Testis (tissue), 3 donors: Measurements from ENCODE around the gene ATXN7L1. TPM values are rescaled to one million over a fixed set of nuclear protein-coding genes. Genes with fewer than 3 reads are reported as not detected.

Experiments
- DNase-seq: peaks from one replicate; pipeline ENCODE4 v3.0.0-alpha.2; 2019
- H3K27ac ChIP-seq, 2 donors: fragments of 200-600 bp; sonication (generic); one replicate each; pipeline ENCODE4 v1.5.1; 2019
- H3K27me3 ChIP-seq: fragments of 200-600 bp; sonication (generic); one replicate; pipeline ENCODE4 v1.5.1; 2019
- H3K36me3 ChIP-seq: fragments of 200-600 bp; sonication (generic); one replicate; pipeline ENCODE4 v1.5.1; 2017; ENCODE audit warnings: low read depth; ENCODE audit errors: missing control alignments
- H3K4me1 ChIP-seq: fragments of 200-600 bp; sonication (generic); one replicate; pipeline ENCODE4 v1.5.1; 2019
- H3K4me3 ChIP-seq, 2 donors: fragments of 200-600 bp; sonication (generic); one replicate each; pipeline ENCODE4 v1.5.1; 2017 to 2019
- H3K9me3 ChIP-seq: fragments of 200-600 bp; sonication (generic); one replicate; pipeline ENCODE4 v1.5.1; 2017
- CTCF ChIP-seq, 3 experiments: fragments of 450-650 bp in 2 of 3; fragments of 200-600 bp in 1 of 3; sonication (generic) in 1 of 3; IDR thresholded peaks; one replicate each; pipeline ENCODE4 v1.5.1; 2016 to 2019; ENCODE audit warnings: antibody characterized with exemption in 3 of 3, mild to moderate bottlenecking in 2 of 3, moderate library complexity in 1 of 3
- POLR2A ChIP-seq: fragments of 450-650 bp; IDR thresholded peaks from one replicate; pipeline ENCODE4 v1.6.1; 2017; ENCODE audit warnings: antibody characterized with exemption, mild to moderate bottlenecking, moderate library complexity
- WGBS, 2 donors: methylation state at CpG; one replicate each; pipeline ENCODE4 v1.1.5; 2018; 5-methylcytosine and 5-hydroxymethylcytosine counted together
- intact Hi-C: fragments of 100-400 bp; cut with DNase I; formaldehyde crosslinking; loops from one replicate; pipeline ENCODE4 v1.15.1; 2023; ENCODE audit warnings: low total_unique reads
- polyA plus RNA-seq: library from polyadenylated mRNA; stranded (reverse); fragments of 350-450 nt; fragmentation: Illumina TruSeq; extraction: RNeasy Lipid Tissue Mini Kit (QIAGEN cat#74804); gene quantifications from one replicate; pipeline ENCODE4 v1.2.3, GENCODE V29; 2014; ENCODE audit warnings: low read depth, low replicate concordance; ENCODE audit not compliant: insufficient read depth
- total RNA-seq, 2 donors: library from RNA; depleted of rRNA; stranded (reverse); fragments of >200 nt; gene quantifications; one replicate each; pipeline ENCODE4 v1.2.3, GENCODE V29; 2016

The ATXN7L1 gene
- total and polyA plus RNA-seq, 3 donors from 2014 or later = 35.7 to 61.7 (median 35.9) TPM

DNA sequence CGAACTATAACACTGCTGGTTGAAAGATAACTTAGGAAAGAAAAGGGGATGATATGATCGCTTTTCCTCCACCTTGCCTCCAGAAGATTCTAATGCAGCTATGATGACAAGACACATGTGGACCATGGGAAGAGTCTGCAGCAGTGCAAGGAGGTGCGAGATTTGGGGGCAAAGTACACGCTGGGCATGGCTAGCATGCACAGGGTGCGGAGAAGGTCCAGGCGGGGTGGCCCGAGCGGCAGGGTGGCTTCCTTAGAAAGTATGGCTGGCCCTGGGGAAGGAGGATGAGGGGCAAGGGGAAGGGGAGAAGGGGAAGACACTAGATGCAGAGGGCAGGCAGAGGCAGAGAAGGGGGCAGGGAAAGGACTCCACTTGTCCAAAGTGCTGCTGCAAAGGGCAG lies 15.6 kb downstream of the ATXN7L1 start:
- intact Hi-C loops = no loop called here
- no peaks in the 10 kb centered on the region for H3K36me3 ChIP-seq
- H3K4me1 ChIP-seq = no peaks in the 10 kb centered on the region
- no peak overlapping the region for H3K4me3 ChIP-seq
- no peaks in the 10 kb centered on the region for H3K27me3 ChIP-seq
- TF ChIP-seq POLR2A (no peak), CTCF (IDR thresholded peaks at IDR 0.05) (no peak)
- no peaks in the 10 kb centered on the region for H3K9me3 ChIP-seq
- 92 to 93% methylated on average over 8 of the region's 8 CpGs for WGBS, 2 donors
- no peak for DNase-seq
- H3K27ac ChIP-seq = no peak overlapping the region

- Histone ChIP-seq H3K4me1 (no peaks in the 10 kb centered on the region), H3K9me3 (no peaks in the 10 kb centered on the region), H3K27me3 (no peaks in the 10 kb centered on the region), H3K4me3 (no peak overlapping the region), H3K36me3 (no peaks in the 10 kb centered on the region), H3K27ac (no peak overlapping the region)
- DNase-seq = no peak
- WGBS, 2 donors = 97% methylated on average over 2 of the region's 2 CpGs
- intact Hi-C loops = no loop called here
- TF ChIP-seq CTCF (IDR thresholded peaks at IDR 0.05) (no peak), POLR2A (no peak)
Observed at GRCh38 chr7:105857009-105857952, 19.1 kb downstream of the ATXN7L1 start.

DNA sequence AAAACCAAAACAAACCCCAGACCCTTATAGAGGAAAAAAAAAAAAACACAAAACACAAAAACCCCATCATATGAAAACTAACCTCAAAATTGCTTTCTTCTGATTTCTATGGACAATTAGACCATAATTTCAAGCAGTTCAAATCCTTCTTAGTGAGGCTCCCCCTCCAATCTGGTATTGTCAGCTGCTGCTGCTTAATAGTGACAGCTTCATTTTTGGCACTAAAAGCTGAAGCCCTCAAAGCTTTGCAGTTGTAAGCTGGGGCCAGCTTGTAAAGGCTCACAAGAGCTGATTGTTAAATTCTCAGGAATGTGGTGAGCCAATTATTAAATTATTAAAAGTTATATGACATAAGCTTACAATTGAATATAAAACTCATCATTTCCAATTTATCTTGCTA lies 21.9 kb downstream of the ATXN7L1 start:
- Histone ChIP-seq H3K27me3 (no peaks in the 10 kb centered on the region), H3K36me3 (no peaks in the 10 kb centered on the region), H3K4me1 (no peaks in the 10 kb centered on the region), H3K27ac (no peak overlapping the region), H3K9me3 (no peaks in the 10 kb centered on the region), H3K4me3 (no peak overlapping the region)
- intact Hi-C loops = no loop called here
- TF ChIP-seq CTCF (IDR thresholded peaks at IDR 0.05) (no peak), POLR2A (no peak)
- no peak for DNase-seq

- Histone ChIP-seq H3K4me3 (no peak overlapping the region), H3K27ac (no peak overlapping the region), H3K27me3 (no peaks in the 10 kb centered on the region), H3K9me3 (no peaks in the 10 kb centered on the region), H3K36me3 (no peaks in the 10 kb centered on the region), H3K4me1 (no peaks in the 10 kb centered on the region)
- intact Hi-C loops = no loop called here
- DNase-seq = no peak
- WGBS, 2 donors = 44 to 55% methylated on average over 17 of the region's 17 CpGs
- TF ChIP-seq CTCF (IDR thresholded peaks at IDR 0.05) (no peak), POLR2A (no peak)
Observed at GRCh38 chr7:105853931-105854419, 22.4 kb downstream of the ATXN7L1 start.
